Keratinocyte (primary cell): ENCODE measurements around the gene FCMR.

Experiments
- CTCF ChIP-seq, 3 experiments: IDR thresholded peaks in 1 of 3; conservative IDR thresholded peaks in 1 of 3; optimal IDR thresholded peaks in 1 of 3; 2 replicates in 2 of 3; 3 replicates in 1 of 3; pipeline versions ENCODE3 to v1.5.1; 2011; ENCODE audit warnings: low read length in 3 of 3, mild to moderate bottlenecking in 3 of 3, moderate library complexity in 2 of 3, control low read depth in 1 of 3, inconsistent platforms in 1 of 3; ENCODE audit not compliant: insufficient read depth in 2 of 3; ENCODE audit errors: extremely low read depth in 1 of 3
- EZH2 ChIP-seq: IDR thresholded peaks from one replicate; pipeline ENCODE4 v1.6.1; 2012; ENCODE audit warnings: inconsistent platforms, mild to moderate bottlenecking, low read length, moderate library complexity

GRCh38 chr1:206931709-206932108 lies 10.0 kb upstream of the FCMR start:
- TF ChIP-seq CTCF (optimal IDR thresholded peaks at IDR 0.05 in 1 of 3, IDR thresholded peaks at IDR 0.05 in 1 of 3, conservative IDR thresholded peaks at IDR 0.05 in 1 of 3; ENCODE audit: extremely low read depth in 1 of 3, insufficient read depth in 2 of 3, low read length in 3 of 3) (peak in 1 of 3 experiments; percentile 6), EZH2 (no peak)
